Transverse colon (tissue), 4 donors: ENCODE results near the gene GNA14. TPM values are rescaled to one million over a fixed set of nuclear protein-coding genes. Genes with fewer than 3 reads are reported as not detected.

Experiments used
- DNase-seq: peaks from one replicate; pipeline ENCODE4 v3.0.0-alpha.2; 2019
- H3K27ac ChIP-seq, 4 donors: fragments of 200-600 bp; sonication (generic); 2 replicates each; pipeline ENCODE4 v1.5.1; 2016 to 2018; ENCODE audit warnings: inconsistent platforms in 4 of 4
- H3K27me3 ChIP-seq: fragments of 200-600 bp; sonication (generic); 2 replicates; pipeline ENCODE4 v1.5.1; 2017; ENCODE audit warnings: inconsistent platforms
- H3K36me3 ChIP-seq, 4 donors: fragments of 200-600 bp; sonication (generic); 2 replicates each; pipeline ENCODE4 v1.5.1; 2017 to 2019; ENCODE audit warnings: inconsistent platforms in 4 of 4
- H3K4me1 ChIP-seq, 4 donors: fragments of 200-600 bp; sonication (generic); 2 replicates each; pipeline ENCODE4 v1.5.1; 2017 to 2020; ENCODE audit warnings: inconsistent platforms in 4 of 4
- H3K4me3 ChIP-seq, 4 donors: fragments of 200-600 bp; sonication (generic); 1 replicate in 1 of 4; 2 replicates in 3 of 4; pipeline versions ENCODE4 v1.5.1 to v1.6.1; 2017 to 2019; ENCODE audit warnings: inconsistent platforms in 4 of 4
- H3K9me3 ChIP-seq, 2 donors: fragments of 200-600 bp; sonication (generic); 2 replicates each; pipeline ENCODE4 v1.5.1; 2017 to 2019; ENCODE audit warnings: inconsistent platforms in 2 of 2
- CTCF ChIP-seq, 5 experiments: fragments of 200-600 bp in 3 of 5; fragments of 450-650 bp in 2 of 5; sonication (generic) in 3 of 5; IDR thresholded peaks; 1 replicate in 2 of 5; 2 replicates in 3 of 5; pipeline ENCODE4 v1.5.1; 2016 to 2017; ENCODE audit warnings: antibody characterized with exemption in 5 of 5, inconsistent platforms in 3 of 5, mild to moderate bottlenecking in 2 of 5, moderate library complexity in 1 of 5
- EP300 ChIP-seq: sonication (generic); formaldehyde crosslinking; IDR thresholded peaks from one replicate; pipeline ENCODE4 v1.6.1; 2017; ENCODE audit warnings: antibody characterized with exemption, low read depth
- POLR2A ChIP-seq: fragments of 450-650 bp; IDR thresholded peaks from one replicate; pipeline ENCODE4 v1.6.1; 2016; ENCODE audit warnings: antibody characterized with exemption, mild to moderate bottlenecking, moderate library complexity
- POLR2AphosphoS5 ChIP-seq, 3 donors: sonication (generic); formaldehyde crosslinking; IDR thresholded peaks; one replicate each; pipeline ENCODE4 v1.6.1; 2016; ENCODE audit warnings: antibody characterized with exemption in 3 of 3
- WGBS, 2 donors: methylation state at CpG; one replicate each; pipeline ENCODE4 v1.1.5; 2018; ENCODE audit warnings: low coverage in 1 of 2; 5-methylcytosine and 5-hydroxymethylcytosine counted together
- in situ Hi-C, 4 donors: fragments of 200-750 bp; cut with MboI; loops; one replicate each; pipeline versions ENCODE4 v1.15.0 to v1.15.1; 2017; ENCODE audit warnings: low sequenced_read_pairs in 3 of 4, low pct_ligation_motif_present in 1 of 4, low pct_unique_long_range_greater_than_20kb in 1 of 4
- intact Hi-C: fragments of 100-400 bp; cut with DNase I; formaldehyde crosslinking; loops from one replicate; pipeline ENCODE4 v1.15.1; 2023; ENCODE audit warnings: low total_unique reads
- small RNA-seq, 4 donors: library from RNA; depleted of rRNA; stranded (forward); fragments of <200 nt; gene quantifications; one replicate each; pipeline ENCODE3, GENCODE V24; 2016
- total RNA-seq, 4 donors: library from RNA; depleted of rRNA; stranded (reverse); fragments of >200 nt; gene quantifications; one replicate each; pipeline ENCODE4 v1.1.0, GENCODE V29; 2016

The GNA14 gene
- total RNA-seq, 4 donors from 2014 or later, result 9.4 to 64.9 (median 16.9) TPM

GRCh38 chr9:77374266-77374665, 273.9 kb downstream of the GNA14 start:
- 94 to 95% methylated on average over 3 of the region's 3 CpGs for WGBS, 2 donors
- TF ChIP-seq POLR2AphosphoS5 (IDR thresholded peaks at IDR 0.05) (no peak), EP300 (no peak), CTCF (IDR thresholded peaks at IDR 0.05) (no peak), POLR2A (no peak)
- DNase-seq, result no peak
- Histone ChIP-seq H3K36me3 (peaks cover 0 to 20% (median 8%) of the 10 kb centered on the region in 4 donors), H3K27me3 (no peaks in the 10 kb centered on the region), H3K9me3 (no peaks in the 10 kb centered on the region), H3K4me3 (no peak overlapping the region), H3K4me1 (no peaks in the 10 kb centered on the region), H3K27ac (no peak overlapping the region)
- intact Hi-C loops, result no loop called here
- in situ Hi-C loops, result no loop called here

Small RNA genes within 50 kb of the gene (small RNA-seq; reads per million reads assigned to genes)
- 0 reads per million in 4 donors for gene RNU6-1303P
